Fibroblast of lung (primary cell): ENCODE data around the gene PATJ. TPM values are rescaled to one million over a fixed set of nuclear protein-coding genes. Genes with fewer than 3 reads are reported as not detected.
A peak's percentile ranks its signal among the peaks of the same experiment; 100 is the strongest.

ENCODE experiments used
- DNase-seq, 2 donors: peaks; one replicate each; pipeline versions ENCODE4 v3.0.0 to v3.0.0-alpha.2; 2010; ENCODE audit warnings: low read depth in 2 of 2
- H2AFZ ChIP-seq: 2 replicates; pipeline ENCODE4 v1.5.1; 2012; ENCODE audit warnings: low read length, control low read depth, inconsistent platforms
- H3K27ac ChIP-seq: 2 replicates; pipeline ENCODE4 v1.5.1; 2011; ENCODE audit warnings: low read length, control low read depth; ENCODE audit not compliant: insufficient read depth
- H3K27me3 ChIP-seq: 2 replicates; pipeline ENCODE4 v1.5.1; 2011; ENCODE audit warnings: mild to moderate bottlenecking, low read length; ENCODE audit not compliant: control insufficient read depth, insufficient read depth
- H3K36me3 ChIP-seq: 2 replicates; pipeline ENCODE4 v1.5.1; 2011; ENCODE audit warnings: low read length; ENCODE audit not compliant: control insufficient read depth, insufficient read depth
- H3K4me1 ChIP-seq: 2 replicates; pipeline ENCODE4 v1.5.1; 2011; ENCODE audit warnings: low read length; ENCODE audit not compliant: control insufficient read depth, insufficient read depth; ENCODE audit errors: extremely low read depth
- H3K4me2 ChIP-seq: 2 replicates; pipeline ENCODE4 v1.5.1; 2011; ENCODE audit warnings: low read length, control low read depth; ENCODE audit not compliant: insufficient read depth; ENCODE audit errors: extremely low read depth
- H3K4me3 ChIP-seq, 4 experiments: fragments of 200-600 bp in 1 of 4; sonication (generic) in 1 of 4; replicated peaks in 1 of 4; 2 replicates each; pipeline ENCODE4 v1.5.1; 2011 to 2016; ENCODE audit warnings: low read length in 4 of 4, low read depth in 3 of 4, mild to moderate bottlenecking in 3 of 4, control low read depth in 2 of 4, inconsistent platforms in 1 of 4, mixed read lengths in 1 of 4; ENCODE audit not compliant: insufficient read depth in 1 of 4; ENCODE audit errors: control extremely low read depth in 1 of 4
- H3K79me2 ChIP-seq: 2 replicates; pipeline ENCODE4 v1.5.1; 2012; ENCODE audit warnings: mild to moderate bottlenecking, low read length, inconsistent platforms; ENCODE audit not compliant: control insufficient read depth, insufficient read depth
- H3K9ac ChIP-seq: 2 replicates; pipeline ENCODE4 v1.5.1; 2011; ENCODE audit warnings: mild to moderate bottlenecking, low read length, control low read depth; ENCODE audit not compliant: insufficient read depth
- H3K9me3 ChIP-seq: 2 replicates; pipeline ENCODE4 v1.5.1; 2012; ENCODE audit warnings: low read depth, low read length; ENCODE audit not compliant: control insufficient read depth, insufficient read depth
- H4K20me1 ChIP-seq: 2 replicates; pipeline ENCODE4 v1.5.1; 2011; ENCODE audit warnings: low read length; ENCODE audit not compliant: control insufficient read depth, insufficient read depth; ENCODE audit errors: extremely low read depth
- EZH2 ChIP-seq: IDR thresholded peaks from 2 replicates; pipeline ENCODE4 v1.5.1; 2012; ENCODE audit warnings: low read length, control low read depth, mild to moderate bottlenecking; ENCODE audit errors: missing control alignments
- polyA plus RNA-seq, 2 donors: library from polyadenylated mRNA; depleted of rRNA in 1 of 2; stranded (reverse) in 1 of 2; unstranded in 1 of 2; fragments of >200 nt; gene quantifications; 2 replicates each; pipeline ENCODE4 v1.2.1, GENCODE V29; 2011 to 2012; ENCODE audit warnings: missing spikeins in 1 of 2
- total RNA-seq: library from RNA; depleted of rRNA; stranded (reverse); fragments of >200 nt; gene quantifications from 2 replicates; pipeline ENCODE4 v1.2.1, GENCODE V29; 2014
- TF ChIP-seq, protein P1 (sequence below), 2 donors: IDR thresholded peaks in 1 of 2; conservative IDR thresholded peaks in 1 of 2; 1 replicate in 1 of 2; 2 replicates in 1 of 2; pipeline ENCODE4 v1.5.1; 2011 to 2012; ENCODE audit warnings: low read length in 2 of 2, control low read depth in 1 of 2, inconsistent platforms in 1 of 2, low read depth in 1 of 2, mild to moderate bottlenecking in 1 of 2

Gene PATJ
- total and polyA plus RNA-seq, 2 donors (not counting 1 experiment from before 2014, with no cell fraction given), result 2.5 to 12.4 TPM

DNA sequence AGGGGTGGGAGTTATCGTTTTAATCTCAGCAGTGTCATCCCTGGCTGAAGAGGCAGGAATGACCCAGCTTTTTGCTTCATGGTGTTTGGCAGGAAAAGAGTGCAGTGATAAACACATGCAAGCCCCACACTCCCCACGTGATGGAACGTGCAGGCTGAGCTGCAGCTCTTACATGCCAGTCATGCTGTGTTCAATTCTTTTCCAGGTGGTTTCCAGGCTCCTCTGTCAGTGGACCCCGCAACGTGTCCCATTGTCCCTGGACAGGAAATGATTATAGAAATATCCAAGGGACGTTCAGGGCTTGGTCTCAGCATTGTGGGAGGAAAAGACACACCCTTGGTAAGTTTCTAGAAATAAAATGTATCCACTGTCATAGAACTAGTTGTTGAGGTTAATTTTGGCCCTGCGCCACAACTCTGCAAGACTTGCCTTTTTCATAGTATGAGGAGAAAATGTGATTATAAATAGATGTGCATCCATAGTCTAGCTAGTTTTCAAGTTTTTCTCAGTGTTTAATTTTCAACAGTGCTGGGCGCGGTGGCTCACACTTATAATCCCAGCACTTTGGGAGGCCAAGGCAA, 342.1 kb downstream of the PATJ start:
- no peak overlapping the region for H2AFZ ChIP-seq
- H3K27ac ChIP-seq, result no peak overlapping the region
- no peaks in the 10 kb centered on the region for H4K20me1 ChIP-seq
- H3K9me3 ChIP-seq, result no peaks in the 10 kb centered on the region
- H3K27me3 ChIP-seq, result no peaks in the 10 kb centered on the region
- no peak overlapping the region for H3K9ac ChIP-seq
- TF ChIP-seq, protein P1, sequence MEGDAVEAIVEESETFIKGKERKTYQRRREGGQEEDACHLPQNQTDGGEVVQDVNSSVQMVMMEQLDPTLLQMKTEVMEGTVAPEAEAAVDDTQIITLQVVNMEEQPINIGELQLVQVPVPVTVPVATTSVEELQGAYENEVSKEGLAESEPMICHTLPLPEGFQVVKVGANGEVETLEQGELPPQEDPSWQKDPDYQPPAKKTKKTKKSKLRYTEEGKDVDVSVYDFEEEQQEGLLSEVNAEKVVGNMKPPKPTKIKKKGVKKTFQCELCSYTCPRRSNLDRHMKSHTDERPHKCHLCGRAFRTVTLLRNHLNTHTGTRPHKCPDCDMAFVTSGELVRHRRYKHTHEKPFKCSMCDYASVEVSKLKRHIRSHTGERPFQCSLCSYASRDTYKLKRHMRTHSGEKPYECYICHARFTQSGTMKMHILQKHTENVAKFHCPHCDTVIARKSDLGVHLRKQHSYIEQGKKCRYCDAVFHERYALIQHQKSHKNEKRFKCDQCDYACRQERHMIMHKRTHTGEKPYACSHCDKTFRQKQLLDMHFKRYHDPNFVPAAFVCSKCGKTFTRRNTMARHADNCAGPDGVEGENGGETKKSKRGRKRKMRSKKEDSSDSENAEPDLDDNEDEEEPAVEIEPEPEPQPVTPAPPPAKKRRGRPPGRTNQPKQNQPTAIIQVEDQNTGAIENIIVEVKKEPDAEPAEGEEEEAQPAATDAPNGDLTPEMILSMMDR (conservative IDR thresholded peaks at IDR 0.05 in 1 of 2, IDR thresholded peaks at IDR 0.05 in 1 of 2; ENCODE audit: low read depth in 1 of 2, low read length in 2 of 2), result no peak
- no peak for TF ChIP-seq EZH2
- H3K36me3 ChIP-seq, result no peaks in the 10 kb centered on the region
- peak; percentile 4 to 33 for DNase-seq
- no peak overlapping the region for H3K4me2 ChIP-seq
- H3K4me3 ChIP-seq, result no peak overlapping the region
- H3K4me1 ChIP-seq, result no peaks in the 10 kb centered on the region
- H3K79me2 ChIP-seq, result no peaks in the 10 kb centered on the region

DNA sequence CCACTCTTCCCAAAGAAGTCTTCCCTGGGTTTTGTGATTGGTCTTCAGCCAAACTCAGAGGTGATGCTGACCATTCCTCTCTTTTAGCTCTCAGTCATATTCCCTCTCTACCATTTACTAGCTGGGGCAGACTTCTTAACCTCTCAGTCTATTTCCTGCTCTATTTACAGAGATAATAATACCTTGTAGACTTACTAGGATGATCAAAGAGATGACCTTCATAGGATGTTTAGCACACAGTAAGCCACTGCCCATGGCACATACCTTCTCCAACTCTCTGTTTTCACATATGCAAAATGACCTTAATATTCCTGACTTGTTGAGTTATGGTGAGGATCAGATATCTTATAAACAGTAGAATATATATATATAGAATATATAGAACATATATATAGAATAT, 346.2 kb downstream of the PATJ start:
- Histone ChIP-seq H3K79me2 (no peaks in the 10 kb centered on the region), H3K4me2 (no peak overlapping the region), H4K20me1 (no peaks in the 10 kb centered on the region), H3K9me3 (no peaks in the 10 kb centered on the region), H3K4me3 (no peak overlapping the region), H3K36me3 (no peaks in the 10 kb centered on the region), H2AFZ (no peak overlapping the region), H3K27ac (no peak overlapping the region), H3K9ac (no peak overlapping the region), H3K4me1 (no peaks in the 10 kb centered on the region), H3K27me3 (no peaks in the 10 kb centered on the region)
- no peak for DNase-seq
- TF ChIP-seq, protein P1 (conservative IDR thresholded peaks at IDR 0.05 in 1 of 2, IDR thresholded peaks at IDR 0.05 in 1 of 2; ENCODE audit: low read depth in 1 of 2, low read length in 2 of 2), result no peak
- TF ChIP-seq EZH2, result no peak

DNA sequence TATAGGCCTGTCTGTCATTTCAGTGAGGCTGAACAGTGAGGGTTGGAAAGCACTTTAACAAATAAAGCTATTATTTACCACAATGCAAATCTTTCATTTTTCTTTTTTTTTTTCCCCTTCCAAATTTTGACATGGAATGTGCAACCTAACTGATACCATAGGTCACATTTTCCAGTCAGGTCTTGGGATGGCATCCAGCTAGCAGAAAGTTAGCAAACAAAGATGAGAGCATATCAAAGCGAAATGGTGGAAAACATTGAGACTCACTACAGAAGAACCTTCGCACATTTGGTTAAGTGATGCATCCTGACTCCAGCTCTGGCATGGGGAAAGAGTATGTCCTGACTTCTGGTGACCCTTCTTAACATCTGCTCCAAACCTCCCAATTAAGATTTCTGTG, 347.3 kb downstream of the PATJ start:
- Histone ChIP-seq H3K4me3 (no peak overlapping the region), H3K36me3 (no peaks in the 10 kb centered on the region), H3K4me2 (no peak overlapping the region), H4K20me1 (no peaks in the 10 kb centered on the region), H3K79me2 (no peaks in the 10 kb centered on the region), H3K9ac (no peak overlapping the region), H3K27me3 (no peaks in the 10 kb centered on the region), H3K27ac (no peak overlapping the region), H2AFZ (no peak overlapping the region), H3K4me1 (no peaks in the 10 kb centered on the region), H3K9me3 (no peaks in the 10 kb centered on the region)
- DNase-seq, result no peak
- TF ChIP-seq, protein P1 (conservative IDR thresholded peaks at IDR 0.05 in 1 of 2, IDR thresholded peaks at IDR 0.05 in 1 of 2; ENCODE audit: low read depth in 1 of 2, low read length in 2 of 2), result no peak
- no peak for TF ChIP-seq EZH2
